GM12892 (cell line): ENCODE data around the gene SNX32.

Experiments used
- DNase-seq: peaks from one replicate; pipeline ENCODE4 v3.0.0; 2011; ENCODE audit not compliant: insufficient read length
- FAIRE-seq: peaks from 2 replicates; lab custom pipeline; 2011; peaks lifted over from hg19 to GRCh38; lab: Jason Lieb, UNC
- POLR2A ChIP-seq: IDR thresholded peaks from 2 replicates; pipeline ENCODE4 v1.6.1; 2011; ENCODE audit warnings: low read depth, low read length, control low read depth
- POLR2AphosphoS5 ChIP-seq: IDR thresholded peaks from 2 replicates; pipeline ENCODE4 v1.6.1; 2011; ENCODE audit warnings: low read depth, low read length, control low read depth
- TAF1 ChIP-seq: IDR thresholded peaks from 2 replicates; pipeline ENCODE4 v1.6.1; 2011; ENCODE audit warnings: low read depth, mild to moderate bottlenecking, control low read depth, low read length, borderline replicate concordance

SNX32 gene

DNA sequence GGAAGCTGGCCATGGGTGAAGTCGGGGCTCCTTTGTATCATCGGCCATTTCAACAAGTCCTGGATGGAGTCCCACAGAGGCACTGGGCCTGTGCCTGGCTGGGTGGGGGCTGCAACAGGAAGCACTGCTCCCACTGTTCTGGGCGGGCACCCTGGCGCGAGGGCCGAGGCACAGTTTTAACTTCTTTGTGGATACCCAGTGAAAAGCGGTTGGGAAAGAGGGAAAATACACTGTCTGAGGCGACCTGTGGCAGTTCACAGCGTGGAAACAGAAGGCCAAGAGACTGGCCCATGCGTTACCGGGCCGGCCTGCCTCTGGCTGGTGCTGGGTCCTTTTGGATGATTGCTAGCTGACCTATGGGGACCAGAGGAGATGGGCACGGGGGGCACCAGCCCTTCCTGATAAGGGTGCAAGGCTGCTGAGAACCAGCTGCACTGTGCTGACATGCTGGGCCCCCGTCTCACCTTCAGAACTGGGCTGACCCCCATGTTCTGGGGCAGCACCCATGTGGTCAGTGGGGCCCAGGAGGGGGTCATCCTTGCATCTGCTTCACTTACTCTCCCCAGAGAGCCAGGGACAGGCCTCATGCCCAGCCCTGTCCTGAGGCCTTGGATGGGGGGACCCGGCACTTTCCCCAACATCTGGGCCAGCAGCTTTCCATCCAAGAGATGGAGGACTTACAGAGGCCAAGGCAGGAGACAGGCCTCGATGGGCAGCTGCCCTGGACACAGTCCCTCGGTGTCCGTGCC is 42.7 kb upstream of the SNX32 start:
- DNase-seq (no peak), FAIRE-seq (no peak)
- TF ChIP-seq TAF1 (no peak), POLR2A (no peak), POLR2AphosphoS5 (no peak)

DNA sequence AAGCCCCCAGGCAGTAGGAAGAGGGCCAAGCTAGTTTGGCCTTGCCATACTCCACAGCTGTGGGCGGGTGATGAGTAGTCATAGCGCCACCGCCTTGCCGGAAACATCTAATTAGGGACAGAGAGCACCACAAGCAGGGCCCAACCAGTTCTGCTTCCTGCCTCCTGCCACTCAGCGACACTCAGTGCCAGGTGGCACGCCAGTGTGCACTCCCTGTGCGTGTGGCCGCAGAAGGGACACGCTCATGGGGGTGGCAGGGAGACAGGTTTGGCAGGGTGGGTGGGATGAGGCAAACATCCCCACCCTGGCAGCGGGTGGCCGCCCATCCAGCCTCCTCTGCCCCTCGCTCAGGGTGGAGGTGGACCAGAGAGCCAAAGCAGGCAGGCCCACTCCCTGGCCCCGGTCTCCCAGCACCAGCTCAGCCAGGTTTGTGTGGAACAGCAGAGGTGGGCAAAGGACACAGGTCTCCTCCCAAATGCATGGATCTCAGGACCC is 42.0 kb upstream of the SNX32 start:
- FAIRE-seq, result peak; percentile 100
- peak; percentile 73 for TF ChIP-seq POLR2AphosphoS5
- TF ChIP-seq TAF1, result no peak
- TF ChIP-seq POLR2A, result peak; percentile 75

DNA sequence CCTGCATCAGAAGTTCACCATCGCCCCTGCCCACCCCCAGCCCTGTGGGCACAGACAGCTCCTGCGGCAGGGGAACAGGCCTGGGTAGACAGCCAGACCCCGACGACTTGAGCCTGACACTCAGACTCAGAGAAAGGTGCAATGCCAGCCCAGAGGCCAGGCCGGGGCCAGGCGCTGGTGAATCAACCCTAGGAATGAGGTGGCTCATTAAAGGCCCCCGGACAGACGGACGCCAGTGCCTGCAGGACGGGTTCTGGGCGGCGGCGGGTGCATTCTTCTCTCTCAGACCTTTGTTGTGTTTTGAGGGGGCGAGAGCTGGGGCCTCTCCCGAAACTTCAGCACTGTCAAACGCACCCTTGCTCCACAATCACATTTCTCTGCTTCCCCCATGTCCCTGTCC is 41.3 kb upstream of the SNX32 start:
- no peak for FAIRE-seq
- DNase-seq, result no peak
- no peak for TF ChIP-seq POLR2A

More for the DNA sequence above, 42.0 kb upstream of the SNX32 start:
- peak; percentile 94 for DNase-seq

DNA sequence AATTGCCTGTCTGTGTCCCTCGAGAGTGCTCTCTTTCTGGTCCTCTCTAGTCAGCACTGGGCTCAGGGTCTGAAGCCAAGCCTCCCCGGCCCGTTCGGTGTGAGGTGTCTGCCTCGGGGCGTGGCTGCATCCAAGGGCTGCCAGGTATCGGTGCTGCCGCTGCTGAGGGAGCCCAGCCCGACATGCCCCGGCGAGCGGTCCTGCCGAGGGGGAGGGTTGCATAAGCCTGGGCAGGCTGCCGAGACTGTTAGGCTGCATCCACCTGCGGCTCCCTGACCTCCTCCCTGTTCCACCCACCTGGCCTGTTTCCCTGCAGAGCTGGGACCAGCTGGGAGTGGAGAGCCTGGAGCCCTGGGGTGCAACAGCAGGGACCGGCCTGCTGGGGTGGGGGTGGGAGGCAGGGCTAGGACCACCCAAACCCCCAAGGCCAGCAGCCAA is 40.6 kb upstream of the SNX32 start:
- no peak for FAIRE-seq
- TF ChIP-seq POLR2AphosphoS5 (no peak), POLR2A (no peak), TAF1 (no peak)
- DNase-seq, result no peak

DNA sequence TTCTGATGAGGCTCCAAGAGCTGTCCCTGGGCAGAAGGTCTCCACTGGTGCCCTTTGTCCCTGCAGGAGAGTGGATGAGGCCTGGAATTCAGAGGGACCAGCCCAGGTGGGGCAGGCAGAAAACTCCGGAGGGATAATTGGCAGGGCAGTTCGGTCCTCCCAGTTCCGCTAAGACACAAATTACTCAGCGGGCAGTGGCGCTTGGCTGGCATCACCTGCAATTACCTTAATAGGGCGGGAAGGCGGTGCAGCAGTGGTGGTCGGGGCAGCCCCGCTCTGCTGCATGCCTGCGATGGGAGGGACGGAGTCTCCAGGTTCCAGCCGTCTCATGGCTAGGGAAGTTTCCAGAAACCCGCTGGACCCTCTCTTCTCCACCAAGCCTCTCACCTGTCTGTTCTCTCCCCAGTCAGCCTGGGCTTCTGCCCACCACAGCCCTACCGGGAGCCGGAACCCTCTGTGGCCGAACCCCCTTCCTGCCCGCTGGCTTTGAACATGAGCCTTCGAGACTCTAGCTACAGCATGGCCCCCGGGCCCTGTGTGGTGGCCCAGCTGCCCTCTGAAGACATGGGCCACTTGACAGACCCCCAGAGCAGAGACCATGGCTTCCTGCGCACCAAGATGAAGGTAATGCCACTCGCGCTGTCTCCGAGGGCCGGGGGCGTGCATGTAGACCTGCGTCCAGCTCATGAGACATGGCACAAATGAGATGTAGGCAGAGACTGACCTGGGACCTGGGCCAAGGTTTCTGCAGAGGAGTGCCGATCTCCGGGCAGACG is 40.0 kb upstream of the SNX32 start:
- DNase-seq (no peak), FAIRE-seq (no peak)
- TF ChIP-seq POLR2A (no peak), TAF1 (no peak), POLR2AphosphoS5 (no peak)

DNA sequence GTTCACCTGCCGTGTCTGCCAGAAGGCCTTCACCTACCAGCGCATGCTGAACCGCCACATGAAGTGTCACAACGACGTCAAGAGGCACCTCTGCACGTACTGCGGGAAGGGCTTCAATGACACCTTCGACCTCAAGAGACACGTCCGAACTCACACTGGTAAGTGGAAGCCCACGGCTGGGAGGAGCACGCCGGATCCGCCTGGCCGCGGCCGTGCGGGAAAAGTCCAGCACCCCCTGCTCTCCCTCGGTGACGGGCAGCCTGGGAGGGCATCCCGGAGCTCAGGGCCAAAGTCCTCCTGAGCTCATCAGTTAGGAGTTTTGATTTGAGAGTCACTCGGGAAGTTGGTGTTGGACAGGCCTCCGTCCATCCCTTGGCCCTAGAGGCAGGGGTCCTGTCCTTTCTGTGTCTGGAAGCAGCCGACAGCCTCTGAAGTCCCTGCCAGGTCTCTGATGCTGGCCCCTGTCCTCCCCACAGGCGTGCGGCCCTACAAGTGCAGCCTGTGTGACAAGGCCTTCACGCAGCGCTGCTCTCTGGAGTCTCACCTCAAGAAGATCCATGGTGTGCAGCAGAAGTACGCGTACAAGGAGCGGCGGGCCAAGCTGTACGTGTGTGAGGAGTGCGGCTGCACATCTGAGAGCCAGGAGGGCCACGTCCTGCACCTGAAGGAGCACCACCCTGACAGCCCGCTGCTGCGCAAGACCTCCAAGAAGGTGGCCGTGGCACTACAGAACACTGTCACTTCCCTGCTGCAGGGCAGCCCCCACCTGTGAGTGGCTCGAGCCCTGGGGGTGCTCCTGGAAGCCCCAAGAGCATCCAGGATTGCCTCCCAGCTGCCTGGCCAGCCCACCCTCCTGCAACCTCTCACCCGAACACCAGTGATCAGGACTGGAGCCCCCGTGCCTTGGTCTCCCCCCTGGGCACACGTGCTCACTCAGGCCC is 38.9 kb upstream of the SNX32 start:
- DNase-seq (no peak), FAIRE-seq (no peak)
- TF ChIP-seq TAF1, result no peak
- no peak for TF ChIP-seq POLR2AphosphoS5
- TF ChIP-seq POLR2A, result no peak

DNA sequence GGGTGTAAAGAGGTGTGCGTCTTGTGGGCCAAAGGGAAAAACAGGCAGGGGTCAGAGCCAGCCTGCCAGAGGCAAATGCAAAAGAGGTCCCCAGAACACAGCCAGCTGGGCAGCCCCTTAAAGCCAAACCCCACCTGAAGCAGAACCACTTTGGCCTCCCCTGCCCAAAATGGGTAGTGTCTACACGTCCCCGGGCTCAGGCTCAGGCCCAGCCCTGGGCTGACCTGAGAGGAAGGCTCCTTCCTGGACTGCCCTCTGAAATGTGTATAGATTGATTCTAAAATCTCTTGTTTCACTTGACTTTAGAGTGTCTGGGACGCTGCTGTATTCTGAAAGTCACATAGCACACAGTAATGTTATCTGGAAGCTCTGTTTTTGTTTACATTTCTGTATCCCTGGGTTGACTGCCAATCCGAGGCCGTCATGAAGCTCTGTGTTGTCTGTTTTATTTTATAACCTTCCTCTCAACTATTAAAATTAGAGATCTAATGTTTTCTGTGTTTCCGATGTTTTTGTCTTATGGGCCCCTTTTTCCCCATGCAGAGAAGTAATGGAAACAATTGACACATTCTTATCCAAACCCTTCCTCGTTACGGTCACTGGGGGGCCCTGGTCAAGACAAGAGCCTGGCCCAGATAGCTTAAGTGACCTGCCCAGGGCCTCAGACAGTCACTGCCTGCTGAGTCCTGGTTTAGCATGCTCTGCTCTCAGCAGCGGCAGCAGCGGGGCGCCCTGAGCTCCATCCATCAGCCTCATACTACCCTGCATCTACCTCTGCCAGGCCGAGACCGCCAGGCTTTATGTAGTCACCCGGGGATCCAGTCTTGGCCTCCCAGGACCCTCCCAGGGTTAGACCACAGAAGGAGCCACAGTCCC is 36.8 kb upstream of the SNX32 start:
- TF ChIP-seq TAF1 (no peak), POLR2AphosphoS5 (no peak), POLR2A (no peak)
- FAIRE-seq, result no peak
- DNase-seq, result no peak

DNA sequence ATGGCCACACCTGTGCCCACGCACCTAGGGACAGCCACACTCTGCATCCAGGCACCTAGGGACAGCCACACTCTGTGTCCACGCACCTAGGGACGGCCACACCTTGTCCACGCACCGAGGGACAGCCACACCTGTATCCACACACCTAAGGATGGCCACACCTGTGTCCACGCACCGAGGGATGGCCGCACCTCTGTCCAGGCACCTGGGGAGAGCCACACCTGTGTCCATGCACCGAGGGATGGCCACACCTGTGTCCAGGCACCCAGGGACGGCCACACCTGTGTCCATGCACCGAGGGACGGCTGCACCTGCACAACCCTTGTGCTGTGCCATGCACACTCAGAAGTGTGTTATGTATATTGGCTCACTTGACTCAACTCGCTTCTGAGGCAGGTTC is 36.1 kb upstream of the SNX32 start:
- no peak for DNase-seq
- TF ChIP-seq POLR2A, result no peak
- TF ChIP-seq TAF1, result no peak
- TF ChIP-seq POLR2AphosphoS5, result no peak
- peak; percentile 36 for FAIRE-seq

DNA sequence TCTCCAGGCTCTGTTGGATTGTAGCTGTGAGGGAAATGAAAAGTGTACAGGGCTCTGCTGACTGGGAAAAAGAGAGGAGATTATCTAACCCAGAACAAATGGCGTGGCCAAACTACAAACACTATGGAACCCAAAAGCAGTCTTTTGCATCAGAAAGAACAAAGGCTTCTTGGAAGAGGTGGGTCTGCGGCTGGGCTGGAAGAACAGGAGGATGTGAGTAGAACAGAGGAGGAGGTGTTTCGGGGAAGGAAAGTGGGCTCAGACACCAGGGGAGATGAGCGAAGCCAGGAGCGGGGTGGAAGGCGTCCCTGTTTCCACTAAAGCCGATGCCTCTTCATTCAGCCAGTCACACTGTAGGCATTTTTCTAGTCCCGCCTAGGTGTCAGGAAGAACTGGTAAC is 34.9 kb upstream of the SNX32 start:
- FAIRE-seq (peak; percentile 30), DNase-seq (no peak)
- TF ChIP-seq POLR2AphosphoS5, result no peak

DNA sequence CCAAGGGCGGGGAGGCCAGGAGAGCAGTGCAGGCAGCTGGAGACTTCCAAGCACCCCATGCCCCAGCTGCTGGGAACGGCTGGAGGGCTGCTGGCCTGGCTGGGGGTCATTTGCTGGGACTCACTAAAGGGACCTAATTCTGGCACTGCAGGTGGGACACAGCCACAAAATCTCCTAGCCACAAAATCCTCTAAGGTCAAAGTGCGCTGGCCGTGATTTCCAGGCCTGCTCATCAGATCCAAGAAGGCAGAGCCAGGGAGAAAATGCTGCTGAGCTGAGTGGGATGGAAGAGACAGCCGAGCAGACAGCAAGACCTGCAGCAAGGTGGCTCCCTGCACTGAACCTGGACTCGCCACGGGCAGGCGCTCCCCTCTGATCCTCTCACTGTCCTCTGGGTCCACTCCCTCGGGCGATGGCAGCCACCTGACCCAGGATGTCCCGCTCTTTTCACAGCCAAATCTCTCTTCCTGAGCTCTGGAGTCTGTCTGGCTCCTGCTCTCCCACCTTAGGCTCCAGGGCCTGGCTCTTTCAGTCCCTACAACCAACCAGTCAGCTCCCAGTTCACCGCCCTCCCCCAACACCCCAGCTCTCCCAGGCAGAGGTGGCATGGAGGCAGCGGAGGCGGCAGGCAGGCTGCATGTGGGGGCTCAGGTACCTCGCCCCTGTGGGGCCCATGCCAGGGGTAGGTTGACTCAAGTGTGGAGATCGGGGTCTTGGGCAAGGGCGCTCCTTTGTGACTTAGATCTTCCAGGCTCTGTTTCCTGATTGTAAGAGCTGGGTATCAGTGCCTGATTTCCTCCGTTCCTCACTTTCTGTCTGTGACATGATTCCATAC is 32.4 kb upstream of the SNX32 start:
- FAIRE-seq, result no peak
- DNase-seq, result no peak
- no peak for TF ChIP-seq TAF1
- no peak for TF ChIP-seq POLR2A
- TF ChIP-seq POLR2AphosphoS5, result no peak

DNA sequence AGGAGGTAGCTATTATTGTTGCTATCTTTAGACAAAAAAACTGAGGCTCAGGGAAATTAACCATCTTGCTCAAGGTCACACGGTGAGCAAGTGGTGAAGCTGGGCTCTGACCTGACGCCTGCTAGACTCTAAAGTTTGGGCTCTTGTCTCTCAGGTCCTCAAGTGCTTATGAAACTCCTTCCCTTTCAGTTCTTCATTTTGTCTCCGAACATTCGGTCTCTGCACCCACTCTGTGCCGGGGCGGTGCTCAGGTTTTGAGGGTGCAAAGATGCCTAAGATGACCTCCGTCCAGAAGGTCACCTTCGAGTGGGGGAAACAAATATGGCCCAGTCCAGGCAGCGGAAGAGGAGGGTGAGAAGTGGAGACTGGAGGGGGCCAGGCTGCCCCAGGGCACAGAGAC is 30.9 kb upstream of the SNX32 start:
- TF ChIP-seq POLR2AphosphoS5 (no peak), TAF1 (no peak), POLR2A (no peak)
- FAIRE-seq, result peak; percentile 99
- no peak for DNase-seq
